ENCODE measurements around the gene MICOS13.

Gene MICOS13

DNA sequence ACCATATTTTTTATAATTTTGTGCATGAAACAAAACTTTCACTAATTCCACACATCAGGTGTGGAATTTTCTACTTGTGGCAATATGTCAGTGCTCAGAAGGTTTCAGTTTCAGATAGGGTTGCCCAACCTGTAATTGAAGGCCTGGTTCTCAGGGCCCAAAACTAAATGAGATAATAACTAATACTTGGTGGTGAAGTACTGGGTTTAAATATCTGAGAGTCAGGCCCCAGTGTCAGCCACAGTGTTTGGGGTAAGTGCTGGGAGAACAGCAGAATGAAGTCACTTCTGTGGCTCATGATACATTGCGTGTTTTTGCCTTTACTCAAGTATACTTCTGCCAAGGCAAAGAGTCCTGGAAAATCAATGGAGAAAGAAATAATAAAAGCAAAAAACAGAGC is 51.9 kb downstream of the MICOS13 start:
- DNase-seq (ENCODE audit: low read depth in 3 of 3), result no peak

Measured in stimulated activated CD4-positive, alpha-beta T cell treated with anti-CD3 and anti-CD28 coated beads, TNF-alpha, amount 100 ng/mL, for 48 hours (primary cell).